Right lobe of liver (tissue), 4 donors: ENCODE results near the gene AKR1C8.

Source experiments
- CTCF ChIP-seq, 4 donors: fragments of 200-600 bp in 3 of 4; fragments of 450-650 bp in 1 of 4; IDR thresholded peaks; one replicate each; pipeline versions ENCODE4 v1.5.1 to v1.8.0; 2016 to 2022; ENCODE audit warnings: antibody characterized with exemption in 4 of 4, mild to moderate bottlenecking in 2 of 4
- POLR2A ChIP-seq: fragments of 450-650 bp; IDR thresholded peaks from one replicate; pipeline ENCODE4 v1.6.1; 2017; ENCODE audit warnings: antibody characterized with exemption, mild to moderate bottlenecking
- donor health status: DM: no; HTN: no; CAD: no.
- donor health status: DM: no; HTN: no; CAD: no.
- donor health status: DM: no; HTN: yes; CAD: no.

- TF ChIP-seq CTCF (IDR thresholded peaks at IDR 0.05) (no peak), POLR2A (no peak)
These were observed 61.1 kb downstream of the AKR1C8 start for GRCh38 chr10:5123886-5124285.
